GM19193 (cell line): ENCODE measurements around the gene CLEC14A.

Experiments
- POLR2A ChIP-seq: IDR thresholded peaks from 4 replicates; pipeline ENCODE4 v1.6.1; 2011; ENCODE audit not compliant: insufficient read depth, insufficient read length; ENCODE audit errors: extremely low read depth

CLEC14A gene, protein sequence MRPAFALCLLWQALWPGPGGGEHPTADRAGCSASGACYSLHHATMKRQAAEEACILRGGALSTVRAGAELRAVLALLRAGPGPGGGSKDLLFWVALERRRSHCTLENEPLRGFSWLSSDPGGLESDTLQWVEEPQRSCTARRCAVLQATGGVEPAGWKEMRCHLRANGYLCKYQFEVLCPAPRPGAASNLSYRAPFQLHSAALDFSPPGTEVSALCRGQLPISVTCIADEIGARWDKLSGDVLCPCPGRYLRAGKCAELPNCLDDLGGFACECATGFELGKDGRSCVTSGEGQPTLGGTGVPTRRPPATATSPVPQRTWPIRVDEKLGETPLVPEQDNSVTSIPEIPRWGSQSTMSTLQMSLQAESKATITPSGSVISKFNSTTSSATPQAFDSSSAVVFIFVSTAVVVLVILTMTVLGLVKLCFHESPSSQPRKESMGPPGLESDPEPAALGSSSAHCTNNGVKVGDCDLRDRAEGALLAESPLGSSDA

GRCh38 chr14:38255673-38256532, at the start of gene CLEC14A:
Gene CLEC14A (minus strand): TSS chr14:38256093. CDS start chr14:38256022, 71 bp downstream.
- TF ChIP-seq POLR2A, result no peak

DNA sequence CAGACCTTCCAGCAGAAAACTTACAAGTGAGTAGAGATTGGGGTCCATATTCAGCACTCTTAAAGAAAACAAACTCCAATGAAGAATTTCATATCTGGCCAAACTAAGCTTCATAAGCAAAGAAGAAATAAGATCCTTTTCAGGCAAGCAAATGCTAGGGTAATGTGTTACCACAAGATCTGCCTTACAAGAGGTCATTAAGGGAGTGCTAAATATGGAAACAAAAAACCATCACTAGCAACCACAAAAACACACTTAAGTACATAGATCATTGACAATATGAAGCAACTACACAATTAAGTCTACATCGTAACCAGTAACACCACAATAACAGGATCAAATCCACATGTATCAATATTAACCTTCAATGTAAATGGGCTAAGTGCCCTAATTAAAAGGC, 47.1 kb upstream of the CLEC14A start:
- no peak for TF ChIP-seq POLR2A

GRCh38 chr14:38302034-38302433, 46.1 kb upstream of the CLEC14A start:
- no peak for TF ChIP-seq POLR2A

DNA sequence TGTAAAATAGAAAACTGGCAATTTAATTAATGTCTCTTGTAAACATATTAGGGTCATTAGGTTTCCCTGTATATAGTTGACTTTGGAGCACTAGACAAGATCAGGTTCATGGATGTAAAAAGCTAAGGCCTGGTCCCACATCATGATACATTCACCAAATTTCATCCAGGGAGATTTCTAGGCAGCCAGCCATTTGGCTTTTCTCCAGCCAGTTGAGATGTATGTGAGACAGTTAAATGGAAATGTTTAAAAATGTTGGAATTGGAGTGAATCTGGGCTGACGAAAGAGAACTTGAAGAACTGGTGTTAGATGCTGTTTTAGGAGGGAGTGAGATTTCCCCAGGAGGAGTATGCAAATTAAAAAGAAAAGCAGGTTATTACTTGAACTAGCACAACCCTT, 41.8 kb upstream of the CLEC14A start:
- no peak for TF ChIP-seq POLR2A

DNA sequence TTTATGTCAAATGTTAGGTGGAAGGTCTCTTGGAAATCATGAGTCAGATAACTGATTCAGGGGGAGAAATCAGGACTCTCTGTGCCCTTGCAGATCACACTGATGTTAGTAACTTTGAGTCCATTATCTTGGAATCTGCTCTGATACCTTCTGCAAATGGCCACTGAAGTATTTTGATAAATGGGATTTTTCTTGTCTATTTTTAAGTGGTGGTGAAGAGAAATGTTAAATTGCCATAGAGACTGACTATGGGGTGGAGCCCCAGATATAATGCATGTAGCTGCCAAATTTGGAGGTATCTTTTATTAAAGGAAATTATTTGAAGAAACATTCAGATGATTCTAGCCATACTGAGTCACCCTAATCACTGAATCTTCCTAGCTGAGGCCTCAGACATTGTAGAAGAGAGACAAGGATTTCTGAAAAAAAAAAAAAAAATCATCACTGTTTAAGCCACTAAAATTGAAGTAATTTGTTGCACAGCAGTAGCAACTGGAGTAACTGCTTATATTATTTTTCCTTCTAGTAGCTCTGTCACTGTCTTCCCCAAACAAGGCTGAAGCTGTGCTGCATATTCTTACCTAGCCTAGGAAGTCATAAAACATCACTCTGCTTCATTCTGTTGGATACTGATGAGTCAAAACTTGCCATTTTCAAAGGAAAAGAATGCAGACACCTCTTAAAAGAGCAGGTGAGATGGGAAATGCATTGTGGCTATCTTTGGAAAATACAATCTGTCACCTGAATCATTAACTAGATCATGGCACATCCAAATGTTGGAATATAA, 36.0 kb upstream of the CLEC14A start:
- no peak for TF ChIP-seq POLR2A

DNA sequence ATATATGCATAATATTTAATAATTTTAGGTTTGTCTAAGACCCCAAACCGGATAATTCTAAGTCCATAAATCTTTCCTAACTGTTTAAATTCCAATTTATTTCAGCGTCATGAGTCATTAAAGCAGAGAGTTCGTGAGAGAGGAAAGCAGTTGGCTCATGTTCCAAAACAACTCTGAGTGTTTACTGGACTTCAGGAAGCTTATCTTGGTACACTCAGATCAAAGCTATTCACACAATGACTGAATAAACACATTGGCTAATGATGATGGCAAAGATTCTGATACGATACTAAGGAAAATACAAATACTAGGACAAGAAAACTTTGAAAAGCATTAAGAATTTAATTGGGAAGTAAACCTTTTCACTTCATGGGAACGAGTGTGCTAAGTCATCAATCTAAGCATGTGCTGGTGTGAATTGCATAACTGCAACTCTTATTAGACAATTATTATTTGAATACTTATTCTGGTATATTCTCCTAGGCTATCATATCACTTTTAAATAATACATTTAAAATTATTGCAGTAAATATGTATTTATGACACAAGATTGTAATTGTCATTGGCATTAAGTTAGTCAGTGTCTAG, 34.8 kb upstream of the CLEC14A start:
- no peak for TF ChIP-seq POLR2A

DNA sequence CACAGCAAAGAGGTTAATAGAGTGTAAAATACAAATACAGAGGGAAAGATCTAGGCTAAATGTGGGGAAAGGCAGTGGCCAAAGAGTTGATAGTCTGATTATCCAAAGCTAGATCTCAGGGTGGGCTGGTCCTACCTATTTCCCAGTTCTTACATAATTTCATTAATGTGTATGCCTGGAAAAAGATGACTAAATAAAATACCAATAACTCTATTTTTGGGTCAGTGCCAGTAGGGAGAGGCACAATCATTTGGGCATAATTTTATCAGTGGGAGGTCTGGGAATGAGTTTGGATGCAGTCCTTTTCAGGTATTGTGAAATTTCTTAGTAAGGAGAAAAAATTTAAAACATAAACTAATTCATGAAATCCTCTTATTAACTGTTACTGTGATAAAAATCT, 30.6 kb upstream of the CLEC14A start:
- TF ChIP-seq POLR2A, result no peak

- TF ChIP-seq POLR2A, result no peak
Observed at GRCh38 chr14:38285962-38286361, 30.1 kb upstream of the CLEC14A start.

- TF ChIP-seq POLR2A, result no peak
Observed at GRCh38 chr14:38282936-38283335, 27.0 kb upstream of the CLEC14A start.

DNA sequence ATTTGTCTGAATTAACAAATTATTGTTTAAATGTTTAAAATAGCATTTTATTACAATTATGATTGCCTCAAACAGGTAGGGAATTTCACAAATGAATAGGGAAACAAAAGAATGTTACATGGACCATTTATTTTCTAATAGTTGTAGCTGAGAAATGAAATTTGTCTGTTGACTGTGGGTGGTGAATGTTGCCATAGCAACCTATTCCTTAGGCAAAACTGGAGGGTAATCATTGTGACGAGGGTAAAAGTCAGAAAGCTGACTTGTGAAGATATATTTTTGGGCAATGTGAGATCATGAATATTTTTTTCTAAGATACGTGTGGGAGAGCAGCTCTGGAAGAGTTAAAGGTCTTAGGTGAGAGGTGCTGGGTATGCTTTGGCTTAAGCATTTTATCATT, 24.2 kb upstream of the CLEC14A start:
- no peak for TF ChIP-seq POLR2A

DNA sequence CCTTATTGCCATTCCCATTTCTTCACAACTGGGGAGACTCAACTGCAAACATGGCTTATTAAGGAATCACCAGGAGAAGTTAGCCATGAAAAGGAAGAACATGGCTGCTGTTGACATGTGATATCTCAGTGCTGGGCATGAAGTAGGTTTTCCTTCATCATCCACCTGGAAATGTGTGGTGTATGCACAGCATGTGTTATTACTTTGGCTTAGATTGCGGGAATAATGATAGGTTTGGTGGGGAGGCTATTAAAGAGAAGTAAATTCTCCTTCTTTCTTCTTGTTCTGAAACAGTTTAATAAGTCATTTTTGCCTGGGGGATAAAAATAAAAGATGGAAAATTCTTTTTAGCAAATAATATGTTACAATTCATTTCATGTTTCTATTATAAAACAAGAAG, 23.7 kb upstream of the CLEC14A start:
- no peak for TF ChIP-seq POLR2A

- TF ChIP-seq POLR2A, result no peak
Observed at GRCh38 chr14:38278035-38278434, 22.1 kb upstream of the CLEC14A start.

GRCh38 chr14:38262844-38263243, 7.0 kb upstream of the CLEC14A start:
- TF ChIP-seq POLR2A, result no peak

- no peak for TF ChIP-seq POLR2A
Observed at GRCh38 chr14:38261620-38262019, 5.7 kb upstream of the CLEC14A start.

DNA sequence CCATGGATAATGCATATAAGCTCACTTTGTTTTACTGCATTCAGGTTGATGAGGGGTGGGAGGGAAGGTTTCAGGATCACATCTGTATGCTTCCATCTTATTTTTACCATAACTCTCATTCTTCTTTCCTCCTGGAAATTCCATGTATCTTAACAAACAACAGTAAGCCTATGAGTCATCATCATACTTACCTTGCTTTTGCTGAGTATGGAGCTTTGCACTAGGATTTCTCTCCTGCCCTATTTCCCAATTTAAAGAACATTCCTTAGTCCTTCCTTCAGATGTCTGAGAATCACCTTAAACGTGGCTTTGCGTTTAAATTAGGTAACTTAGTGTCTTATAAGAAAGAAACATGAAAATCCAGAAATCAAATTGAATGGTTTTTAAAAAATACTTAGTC, 1.6 kb upstream of the CLEC14A start:
- no peak for TF ChIP-seq POLR2A

- TF ChIP-seq POLR2A, result no peak
Observed at GRCh38 chr14:38256533-38256840, 594 bp upstream of the CLEC14A start.

DNA sequence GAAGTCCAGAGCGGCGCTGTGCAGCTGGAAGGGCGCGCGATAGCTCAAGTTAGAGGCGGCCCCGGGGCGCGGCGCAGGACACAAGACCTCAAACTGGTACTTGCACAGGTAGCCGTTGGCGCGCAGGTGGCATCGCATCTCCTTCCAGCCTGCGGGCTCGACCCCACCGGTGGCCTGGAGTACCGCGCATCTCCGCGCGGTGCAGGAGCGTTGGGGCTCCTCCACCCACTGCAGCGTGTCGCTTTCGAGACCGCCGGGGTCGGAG, 553 bp downstream of the CLEC14A start:
- no peak for TF ChIP-seq POLR2A
